ENCODE measurements around the gene GPAT2. TPM values are rescaled to one million over a fixed set of nuclear protein-coding genes. Genes with fewer than 3 reads are reported as not detected.
"Not testable (repeated sequence)": the region's sequence is repeated elsewhere in the genome, so short reads cannot be mapped to it uniquely, and the experiment has no call there.

Gene GPAT2
- total RNA-seq, 1 donor = 3.5 TPM

GRCh38 chr2:96065381-96065930 is 30.7 kb upstream of the GPAT2 start:
- TF ChIP-seq, protein P1, sequence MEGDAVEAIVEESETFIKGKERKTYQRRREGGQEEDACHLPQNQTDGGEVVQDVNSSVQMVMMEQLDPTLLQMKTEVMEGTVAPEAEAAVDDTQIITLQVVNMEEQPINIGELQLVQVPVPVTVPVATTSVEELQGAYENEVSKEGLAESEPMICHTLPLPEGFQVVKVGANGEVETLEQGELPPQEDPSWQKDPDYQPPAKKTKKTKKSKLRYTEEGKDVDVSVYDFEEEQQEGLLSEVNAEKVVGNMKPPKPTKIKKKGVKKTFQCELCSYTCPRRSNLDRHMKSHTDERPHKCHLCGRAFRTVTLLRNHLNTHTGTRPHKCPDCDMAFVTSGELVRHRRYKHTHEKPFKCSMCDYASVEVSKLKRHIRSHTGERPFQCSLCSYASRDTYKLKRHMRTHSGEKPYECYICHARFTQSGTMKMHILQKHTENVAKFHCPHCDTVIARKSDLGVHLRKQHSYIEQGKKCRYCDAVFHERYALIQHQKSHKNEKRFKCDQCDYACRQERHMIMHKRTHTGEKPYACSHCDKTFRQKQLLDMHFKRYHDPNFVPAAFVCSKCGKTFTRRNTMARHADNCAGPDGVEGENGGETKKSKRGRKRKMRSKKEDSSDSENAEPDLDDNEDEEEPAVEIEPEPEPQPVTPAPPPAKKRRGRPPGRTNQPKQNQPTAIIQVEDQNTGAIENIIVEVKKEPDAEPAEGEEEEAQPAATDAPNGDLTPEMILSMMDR (IDR thresholded peaks at IDR 0.05; ENCODE audit: insufficient read depth, low read depth, low read length) = no peak
- no peak overlapping the region for H3K4me3 ChIP-seq (ENCODE audit: low read depth, low read length)

GRCh38 chr2:96064760-96065159 is 30.0 kb upstream of the GPAT2 start:
- H3K4me3 ChIP-seq (ENCODE audit: low read depth, low read length); DNase-seq (ENCODE audit: low read depth): not testable (repeated sequence)

More at GRCh38 chr2:96065381-96065930, 30.7 kb upstream of the GPAT2 start:
- DNase-seq (ENCODE audit: low read depth) = no peak

DNA sequence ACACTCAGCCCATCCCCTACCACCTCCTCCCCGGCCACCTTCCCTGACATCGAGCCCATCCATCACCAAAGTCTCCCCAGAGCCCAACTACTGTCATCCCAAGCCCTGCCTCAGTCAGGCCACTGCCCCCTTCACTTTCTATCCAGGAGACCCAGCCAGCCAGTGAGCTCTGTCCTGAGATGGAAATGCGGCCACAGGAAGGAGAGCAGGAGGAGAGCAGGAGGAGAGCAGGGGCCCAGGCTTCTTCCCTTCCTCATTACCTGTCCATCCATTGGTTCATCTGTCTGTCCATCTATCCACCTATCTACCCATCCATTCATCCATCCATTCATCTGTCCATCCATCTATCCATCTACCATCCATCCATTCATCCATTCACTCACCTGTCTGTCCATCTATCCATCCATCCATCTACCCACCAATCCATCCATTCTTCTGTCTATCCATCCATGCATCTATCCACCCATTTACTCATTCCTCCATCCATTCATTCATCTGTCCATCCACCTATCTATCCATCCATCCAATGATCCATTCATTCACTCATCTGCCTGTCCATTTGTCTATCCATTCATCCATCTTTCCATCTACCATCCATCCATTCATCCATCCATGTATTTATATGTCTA is 29.4 kb upstream of the GPAT2 start:
- DNase-seq (ENCODE audit: low read depth); H3K4me3 ChIP-seq (ENCODE audit: low read depth, low read length): not testable (repeated sequence)

DNA sequence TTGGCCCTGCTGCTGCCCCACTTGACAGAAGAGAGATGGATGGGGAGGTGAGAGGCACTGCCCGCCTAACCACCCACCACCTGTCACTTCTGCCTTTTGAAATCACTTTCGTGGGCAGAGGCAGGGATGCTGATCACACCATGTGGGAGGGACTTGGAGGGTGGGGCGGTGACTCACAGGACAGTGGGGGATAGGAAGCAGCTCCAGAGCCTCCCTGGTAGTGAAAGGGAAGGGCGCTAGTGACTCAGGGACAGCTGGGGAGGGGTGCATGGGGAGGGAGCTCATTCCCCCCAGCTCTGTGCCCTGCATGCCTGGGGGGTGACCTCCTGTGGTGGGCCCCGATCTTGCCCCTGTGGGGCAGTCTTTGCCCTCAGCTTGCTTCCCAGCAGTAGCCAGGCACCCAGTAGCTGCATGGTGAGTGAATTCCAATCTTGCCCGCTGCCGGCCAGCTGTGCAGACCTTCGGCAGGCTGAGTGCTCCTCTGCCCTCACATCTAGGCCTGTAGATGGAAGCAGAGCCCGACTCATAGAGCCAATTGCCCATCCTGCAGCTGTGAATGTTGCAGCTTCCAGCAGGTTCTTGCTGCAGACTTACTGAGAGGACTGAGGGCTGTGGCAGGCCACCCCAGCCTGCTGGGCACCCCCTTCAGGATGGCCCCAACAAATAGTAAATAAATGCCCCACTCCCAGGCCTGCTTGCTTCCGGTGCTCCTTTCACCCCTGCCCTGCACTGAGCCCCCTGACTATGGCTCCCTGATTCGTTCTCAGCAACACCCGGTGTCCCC is 28.6 kb upstream of the GPAT2 start:
- TF ChIP-seq, protein P1 (IDR thresholded peaks at IDR 0.05; ENCODE audit: insufficient read depth, low read depth, low read length) = peak; percentile 59
- not testable (repeated sequence) for H3K4me3 ChIP-seq (ENCODE audit: low read depth, low read length)
- peak; percentile 77 for DNase-seq (ENCODE audit: low read depth)

DNA sequence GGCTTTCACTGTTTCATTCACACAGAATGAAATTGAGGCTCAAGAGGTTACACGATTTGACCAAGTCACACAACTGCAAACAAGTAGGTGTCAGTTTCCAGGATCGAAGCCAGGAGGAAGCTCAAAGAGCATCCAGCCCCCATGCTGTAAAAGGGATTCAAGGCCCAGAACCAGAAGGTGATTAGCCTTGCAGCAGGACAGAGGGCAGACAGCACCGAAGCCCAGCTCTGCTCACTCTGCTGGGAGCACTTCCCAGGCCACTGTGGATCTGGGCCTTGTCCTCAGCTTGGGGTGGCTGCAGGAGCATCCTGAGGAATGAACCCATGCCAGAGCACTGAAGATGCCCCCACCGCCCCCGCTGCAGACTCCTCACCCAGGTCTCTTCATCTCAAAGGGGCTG is 27.8 kb upstream of the GPAT2 start:
- DNase-seq (ENCODE audit: low read depth) = not testable (repeated sequence)

GRCh38 chr2:96061901-96062300 is 27.2 kb upstream of the GPAT2 start:
- not testable (repeated sequence) for DNase-seq (ENCODE audit: low read depth); H3K4me3 ChIP-seq (ENCODE audit: low read depth, low read length)

More for the DNA sequence above, 27.8 kb upstream of the GPAT2 start:
- not testable (repeated sequence) for H3K4me3 ChIP-seq (ENCODE audit: low read depth, low read length)

- not testable (repeated sequence) for DNase-seq (ENCODE audit: low read depth); H3K4me3 ChIP-seq (ENCODE audit: low read depth, low read length)
Observed at GRCh38 chr2:96061197-96061817, 26.6 kb upstream of the GPAT2 start.

DNA sequence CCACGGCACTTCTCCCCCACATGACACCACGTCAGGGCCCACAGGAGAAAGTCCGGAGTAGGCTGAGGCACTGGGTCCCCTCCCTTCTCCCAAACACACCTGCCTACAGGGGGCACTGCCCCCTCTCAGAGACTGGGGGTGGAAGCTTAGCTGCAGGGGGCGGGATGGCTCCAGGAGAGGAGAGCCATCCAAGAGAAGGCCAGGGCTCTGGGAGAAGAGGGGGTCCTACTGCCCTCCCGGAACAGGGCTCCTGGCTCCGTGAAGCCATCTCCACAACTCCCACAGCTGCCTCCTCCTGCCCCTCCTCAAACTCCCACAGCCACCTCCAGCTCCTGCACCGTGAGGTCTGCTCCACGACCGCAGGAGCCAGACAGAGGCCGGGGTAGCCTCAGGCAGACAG is 25.6 kb upstream of the GPAT2 start:
- peak; percentile 8 for DNase-seq (ENCODE audit: low read depth)
- H3K4me3 ChIP-seq (ENCODE audit: low read depth, low read length) = not testable (repeated sequence)

DNA sequence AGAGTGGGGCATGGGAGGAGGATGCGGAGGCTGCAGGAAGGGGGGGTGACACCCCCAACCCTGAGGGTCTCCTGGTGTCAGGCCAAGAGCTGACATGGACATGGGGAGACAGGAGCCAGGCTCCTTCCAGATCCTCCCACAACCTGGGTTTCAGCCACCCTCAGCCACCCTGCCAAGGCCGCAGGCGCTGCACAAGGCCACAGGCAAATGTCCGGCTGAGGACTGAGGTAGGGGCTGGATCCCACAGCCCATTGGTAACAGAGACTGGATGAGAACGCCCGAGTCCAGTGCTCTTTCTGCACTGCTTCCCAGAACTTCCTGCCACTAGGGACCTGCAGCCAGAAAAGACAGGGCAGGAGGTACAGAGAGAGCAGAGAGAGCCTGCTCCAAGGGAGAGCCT is 24.7 kb upstream of the GPAT2 start:
- not testable (repeated sequence) for DNase-seq (ENCODE audit: low read depth); H3K4me3 ChIP-seq (ENCODE audit: low read depth, low read length)

GRCh38 chr2:96055830-96056229 is 21.1 kb upstream of the GPAT2 start:
- DNase-seq (ENCODE audit: low read depth) = not testable (repeated sequence)

GRCh38 chr2:96054537-96054936 is 19.8 kb upstream of the GPAT2 start:
- not testable (repeated sequence) for DNase-seq (ENCODE audit: low read depth); H3K4me3 ChIP-seq (ENCODE audit: low read depth, low read length)

More at GRCh38 chr2:96055830-96056229, 21.1 kb upstream of the GPAT2 start:
- not testable (repeated sequence) for H3K4me3 ChIP-seq (ENCODE audit: low read depth, low read length)

DNA sequence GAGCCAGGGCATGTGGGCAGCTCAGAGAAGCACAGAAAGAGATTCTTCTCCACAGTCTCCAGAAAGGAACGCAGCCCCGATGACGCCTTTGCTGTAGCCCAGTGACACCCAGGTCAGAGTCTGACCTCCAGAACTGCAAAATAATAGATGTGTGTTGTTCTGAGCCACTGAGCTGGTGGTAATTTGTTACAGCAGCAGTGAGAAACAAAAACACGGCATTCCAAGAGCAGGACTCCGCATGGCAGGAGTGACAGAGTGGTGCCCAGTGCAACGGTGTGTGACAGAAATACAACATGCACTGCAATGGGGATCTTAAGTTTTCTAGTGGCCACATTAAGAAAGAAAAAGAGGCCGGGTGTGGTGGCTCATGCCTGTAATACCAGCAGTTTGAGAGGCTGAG is 18.7 kb upstream of the GPAT2 start:
- not testable (repeated sequence) for H3K4me3 ChIP-seq (ENCODE audit: low read depth, low read length); DNase-seq (ENCODE audit: low read depth)

GRCh38 chr2:96052632-96053031 is 17.9 kb upstream of the GPAT2 start:
- DNase-seq (ENCODE audit: low read depth); H3K4me3 ChIP-seq (ENCODE audit: low read depth, low read length): not testable (repeated sequence)

- H3K4me3 ChIP-seq (ENCODE audit: low read depth, low read length); DNase-seq (ENCODE audit: low read depth): not testable (repeated sequence)
Observed at GRCh38 chr2:96049917-96050262, 15.2 kb upstream of the GPAT2 start.

- not testable (repeated sequence) for H3K4me3 ChIP-seq (ENCODE audit: low read depth, low read length); DNase-seq (ENCODE audit: low read depth)
Observed at GRCh38 chr2:96049049-96049916, 14.6 kb upstream of the GPAT2 start.

GRCh38 chr2:96035554-96035953 is 838 bp upstream of the GPAT2 start:
- not testable (repeated sequence) for DNase-seq (ENCODE audit: low read depth); H3K4me3 ChIP-seq (ENCODE audit: low read depth, low read length)

All from fibroblast of villous mesenchyme (primary cell).